ENCODE measurements around the gene TSHZ3.

The TSHZ3 gene

GRCh38 chr19:31353833-31354232, 4.6 kb upstream of the TSHZ3 start:
- no peak for DNase-seq
- TF ChIP-seq CTCF (IDR thresholded peaks at IDR 0.05), result no peak
- intact Hi-C loops (cut with DNase I; ENCODE audit: low total_unique reads), result no loop called here
- no peaks in the 10 kb centered on the region for H3K9me3 ChIP-seq
- no peak overlapping the region for H3K27ac ChIP-seq
- H3K36me3 ChIP-seq, result no peaks in the 10 kb centered on the region
- peaks cover 0 to 50% of the 10 kb centered on the region in 2 donors for H3K27me3 ChIP-seq
- no peak overlapping the region for H3K4me3 ChIP-seq
- peaks cover 0 to 20% (median 13%) of the 10 kb centered on the region in 4 donors for H3K4me1 ChIP-seq

GRCh38 chr19:31352782-31353651, 3.8 kb upstream of the TSHZ3 start:
- no peak for DNase-seq
- intact Hi-C loops (cut with DNase I; ENCODE audit: low total_unique reads), result no loop called here
- Histone ChIP-seq H3K36me3 (no peaks in the 10 kb centered on the region), H3K4me1 (peaks cover 0 to 26% (median 16%) of the 10 kb centered on the region in 4 donors), H3K27ac (no peak overlapping the region), H3K9me3 (no peaks in the 10 kb centered on the region), H3K4me3 (no peak overlapping the region), H3K27me3 (peaks cover 0 to 48% of the 10 kb centered on the region in 2 donors)
- TF ChIP-seq CTCF (IDR thresholded peaks at IDR 0.05), result no peak

GRCh38 chr19:31352296-31352781, 3.1 kb upstream of the TSHZ3 start:
- H3K4me1 ChIP-seq, result peaks cover 0 to 32% (median 19%) of the 10 kb centered on the region in 4 donors
- H3K27ac ChIP-seq, result no peak overlapping the region
- no peak for DNase-seq
- H3K27me3 ChIP-seq, result peaks cover 0 to 41% of the 10 kb centered on the region in 2 donors
- no peaks in the 10 kb centered on the region for H3K9me3 ChIP-seq
- H3K4me3 ChIP-seq, result no peak overlapping the region
- H3K36me3 ChIP-seq, result no peaks in the 10 kb centered on the region
- no peak for TF ChIP-seq CTCF (IDR thresholded peaks at IDR 0.05)
- intact Hi-C loops (cut with DNase I; ENCODE audit: low total_unique reads), result no loop called here

GRCh38 chr19:31351855-31352195, 2.6 kb upstream of the TSHZ3 start:
- H3K27ac ChIP-seq, result no peak overlapping the region
- H3K4me1 ChIP-seq, result peaks cover 0 to 28% (median 19%) of the 10 kb centered on the region in 4 donors
- peak overlapping the region; percentile 73 to 97 for H3K4me3 ChIP-seq
- H3K36me3 ChIP-seq, result no peaks in the 10 kb centered on the region
- intact Hi-C loops (cut with DNase I; ENCODE audit: low total_unique reads), result no loop called here
- peaks cover 0 to 36% of the 10 kb centered on the region in 2 donors for H3K27me3 ChIP-seq
- no peak for TF ChIP-seq CTCF (IDR thresholded peaks at IDR 0.05)
- DNase-seq, result no peak
- no peaks in the 10 kb centered on the region for H3K9me3 ChIP-seq

- intact Hi-C loops (cut with DNase I; ENCODE audit: low total_unique reads), result no loop called here
Observed at GRCh38 chr19:31351056-31351854, 2.0 kb upstream of the TSHZ3 start.

More at GRCh38 chr19:31351056-31351854, 2.0 kb upstream of the TSHZ3 start:
- H3K4me1 ChIP-seq, result peaks cover 0 to 28% (median 17%) of the 10 kb centered on the region in 4 donors
- no peak for DNase-seq
- peak overlapping the region; percentile 73 to 97 for H3K4me3 ChIP-seq
- no peak for TF ChIP-seq CTCF (IDR thresholded peaks at IDR 0.05)
- peaks cover 0 to 30% of the 10 kb centered on the region in 2 donors for H3K27me3 ChIP-seq
- peak overlapping the region; percentile 58 to 87 for H3K27ac ChIP-seq
- no peaks in the 10 kb centered on the region for H3K9me3 ChIP-seq
- H3K36me3 ChIP-seq, result no peaks in the 10 kb centered on the region

Data from tibial artery (tissue), 4 donors.